Activated CD4-positive, CD25-positive, alpha-beta regulatory T cell treated with anti-CD3 and anti-CD28 coated beads, Interleukin-2, amount 50 U/mL, for 16 hours (primary cell): ENCODE results near the gene KLF13.
A peak's percentile ranks its signal among the peaks of the same experiment; 100 is the strongest.
"Not testable (repeated sequence)": the region's sequence is repeated elsewhere in the genome, so short reads cannot be mapped to it uniquely, and the experiment has no call there.

Source experiments
- DNase-seq: peaks from one replicate; pipeline ENCODE4 v3.0.0-alpha.2; 2020; ENCODE audit warnings: low read depth, low spot score

The KLF13 gene

GRCh38 chr15:31345606-31346366 lies 19.2 kb downstream of the KLF13 start:
- DNase-seq = no peak

- no peak for DNase-seq
These were observed 19.9 kb downstream of the KLF13 start for GRCh38 chr15:31346367-31347066.

- peak; percentile 60 for DNase-seq
These were observed 20.7 kb downstream of the KLF13 start for GRCh38 chr15:31347067-31347975.

- DNase-seq = no peak
These were observed 21.6 kb downstream of the KLF13 start for GRCh38 chr15:31347981-31348803.

GRCh38 chr15:31349233-31350141 lies 22.9 kb downstream of the KLF13 start:
- DNase-seq = no peak

- DNase-seq = no peak
These were observed 24.1 kb downstream of the KLF13 start for GRCh38 chr15:31350771-31351170.

- no peak for DNase-seq
These were observed 25.7 kb downstream of the KLF13 start for GRCh38 chr15:31352339-31352751.

GRCh38 chr15:31352911-31353811 lies 26.5 kb downstream of the KLF13 start:
- no peak for DNase-seq

GRCh38 chr15:31353931-31354330 lies 27.3 kb downstream of the KLF13 start:
- no peak for DNase-seq

GRCh38 chr15:31356097-31356496 lies 29.5 kb downstream of the KLF13 start:
- DNase-seq = not testable (repeated sequence)

GRCh38 chr15:31357148-31357547 lies 30.5 kb downstream of the KLF13 start:
- DNase-seq = no peak

- DNase-seq = no peak
These were observed 31.5 kb downstream of the KLF13 start for GRCh38 chr15:31358163-31358562.

GRCh38 chr15:31358957-31359701 lies 32.5 kb downstream of the KLF13 start:
- DNase-seq = no peak

- DNase-seq = no peak
These were observed 33.1 kb downstream of the KLF13 start for GRCh38 chr15:31359702-31360111.

GRCh38 chr15:31360158-31360561 lies 33.5 kb downstream of the KLF13 start:
- no peak for DNase-seq

- DNase-seq = peak; percentile 59
These were observed 34.5 kb downstream of the KLF13 start for GRCh38 chr15:31360843-31361763.
